SK-N-SH (cell line): ENCODE measurements around the gene SIGLEC15.

Experiments used
- CTCF ChIP-seq: fragments of 200-600 bp; sonication (generic); IDR thresholded peaks from 2 replicates; pipeline ENCODE4 v1.6.1; 2017; ENCODE audit warnings: antibody characterized with exemption, mild to moderate bottlenecking, moderate library complexity
- EP300 ChIP-seq, 2 experiments: IDR thresholded peaks; 2 replicates each; pipeline versions ENCODE4 v1.4.0 to v1.6.1; 2012; ENCODE audit warnings: borderline replicate concordance in 1 of 2, low read depth in 1 of 2, low read length in 1 of 2
- EZH2phosphoT487 ChIP-seq: fragments of 200-600 bp; sonication (generic); IDR thresholded peaks from 2 replicates; pipeline ENCODE4 v1.6.1; 2017; ENCODE audit warnings: low read depth, mixed run types, mild to moderate bottlenecking, antibody characterized with exemption, moderate library complexity, borderline replicate concordance
- FOSL2 ChIP-seq: IDR thresholded peaks from 2 replicates; pipeline ENCODE4 v1.4.0; 2012; ENCODE audit warnings: low read depth, mild to moderate bottlenecking, moderate library complexity, borderline replicate concordance
- GATA2 ChIP-seq: sonication (generic); formaldehyde crosslinking; IDR thresholded peaks from 2 replicates; pipeline ENCODE4 v1.5.0; 2020; ENCODE audit warnings: mild to moderate bottlenecking, missing genetic modification reagents
- PBX3 ChIP-seq: IDR thresholded peaks from 2 replicates; pipeline ENCODE4; 2012
- POLR2AphosphoS5 ChIP-seq: IDR thresholded peaks from 2 replicates; pipeline ENCODE4 v1.6.1; 2012; ENCODE audit warnings: low read depth, low read length
- RAD21 ChIP-seq: IDR thresholded peaks from 2 replicates; pipeline ENCODE4 v1.6.1; 2012; ENCODE audit warnings: mild to moderate bottlenecking, low read length
- REST ChIP-seq: IDR thresholded peaks from 2 replicates; pipeline ENCODE4 v1.6.1; 2012; ENCODE audit warnings: mild to moderate bottlenecking, low read depth, low read length, moderate library complexity
- SMC3 ChIP-seq: IDR thresholded peaks from 2 replicates; pipeline ENCODE4 v1.6.1; 2012; ENCODE audit warnings: low read depth, low read length, improper control_type of control experiment
- TAF1 ChIP-seq: IDR thresholded peaks from 2 replicates; pipeline ENCODE4 v1.6.1; 2012; ENCODE audit warnings: low read depth, mild to moderate bottlenecking, low read length, moderate library complexity, borderline replicate concordance
- USF2 ChIP-seq: fragments of 150-350 bp; IDR thresholded peaks from 2 replicates; pipeline ENCODE4 v1.6.1; 2017; ENCODE audit warnings: antibody characterized with exemption, low read length, low read depth, borderline replicate concordance
- TF ChIP-seq, protein P1 (sequence below): IDR thresholded peaks from 2 replicates; pipeline ENCODE4 v1.4.0; 2012; ENCODE audit warnings: low read depth, borderline replicate concordance

GRCh38 chr18:45880876-45881558 lies 55.5 kb downstream of the SIGLEC15 start:
- no peak for TF ChIP-seq CTCF
- TF ChIP-seq GATA2 (CRISPR knock-in tag): no peak
- TF ChIP-seq RAD21: no peak
- no peak for TF ChIP-seq TAF1
- TF ChIP-seq REST: no peak
- no peak for TF ChIP-seq USF2
- TF ChIP-seq EZH2phosphoT487: no peak
- no peak for TF ChIP-seq FOSL2
- no peak for TF ChIP-seq SMC3
- TF ChIP-seq PBX3: no peak
- TF ChIP-seq, protein P1, sequence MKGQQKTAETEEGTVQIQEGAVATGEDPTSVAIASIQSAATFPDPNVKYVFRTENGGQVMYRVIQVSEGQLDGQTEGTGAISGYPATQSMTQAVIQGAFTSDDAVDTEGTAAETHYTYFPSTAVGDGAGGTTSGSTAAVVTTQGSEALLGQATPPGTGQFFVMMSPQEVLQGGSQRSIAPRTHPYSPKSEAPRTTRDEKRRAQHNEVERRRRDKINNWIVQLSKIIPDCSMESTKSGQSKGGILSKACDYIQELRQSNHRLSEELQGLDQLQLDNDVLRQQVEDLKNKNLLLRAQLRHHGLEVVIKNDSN: no peak
- TF ChIP-seq POLR2AphosphoS5: no peak
- TF ChIP-seq EP300 (IDR thresholded peaks at IDR 0.05; ENCODE audit: borderline replicate concordance in 1 of 2, low read depth in 1 of 2, low read length in 1 of 2): no peak
